DOHH2 (cell line): ENCODE measurements around the gene TMED4.

Source experiments
- EZH2phosphoT487 ChIP-seq: fragments of 200-600 bp; sonication (generic); IDR thresholded peaks from 2 replicates; pipeline ENCODE4 v1.6.1; 2017; ENCODE audit warnings: borderline replicate concordance, mild to moderate bottlenecking, antibody characterized with exemption, low read length, moderate library complexity, mixed read lengths
- TF ChIP-seq, protein P1 (sequence below): fragments of 200-600 bp; sonication (generic); IDR thresholded peaks from one replicate; pipeline ENCODE4 v1.5.1; 2014; ENCODE audit warnings: antibody characterized with exemption, mild to moderate bottlenecking, low read depth, low read length; ENCODE audit not compliant: poor library complexity, severe bottlenecking

DNA sequence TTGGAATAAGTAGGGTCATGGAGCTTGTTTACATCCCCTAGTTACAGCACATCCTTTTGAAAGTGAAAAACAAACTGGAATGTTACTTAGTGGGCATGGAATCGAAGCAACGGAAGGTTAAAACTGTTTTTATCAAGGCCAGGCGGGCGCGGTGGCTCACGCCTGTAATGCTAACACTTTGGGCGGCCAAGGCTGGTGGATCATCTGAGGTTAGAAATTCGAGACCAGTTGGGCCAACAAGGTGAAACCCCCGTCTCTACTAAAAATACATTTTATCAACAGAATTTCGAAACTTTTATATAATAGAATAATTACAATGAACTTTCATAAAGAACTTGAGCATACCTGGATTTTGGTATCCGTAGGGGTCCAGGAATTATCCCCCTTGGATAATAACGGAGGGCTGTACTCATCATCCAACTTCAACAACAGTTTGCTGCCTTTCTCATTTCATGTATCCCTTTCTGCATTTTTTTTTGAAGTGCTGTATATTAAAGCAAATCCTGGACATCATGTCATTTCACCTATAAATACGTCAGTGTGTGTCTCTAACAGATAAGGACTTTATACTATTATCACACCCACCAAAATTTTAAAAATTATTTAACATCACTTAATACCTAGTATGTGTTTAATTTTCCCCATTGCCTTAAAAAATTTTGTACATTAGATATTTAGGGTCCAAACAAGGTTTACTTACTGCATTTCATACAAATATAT lies 1.3 kb upstream of the TMED4 start:
- TF ChIP-seq, protein P1, sequence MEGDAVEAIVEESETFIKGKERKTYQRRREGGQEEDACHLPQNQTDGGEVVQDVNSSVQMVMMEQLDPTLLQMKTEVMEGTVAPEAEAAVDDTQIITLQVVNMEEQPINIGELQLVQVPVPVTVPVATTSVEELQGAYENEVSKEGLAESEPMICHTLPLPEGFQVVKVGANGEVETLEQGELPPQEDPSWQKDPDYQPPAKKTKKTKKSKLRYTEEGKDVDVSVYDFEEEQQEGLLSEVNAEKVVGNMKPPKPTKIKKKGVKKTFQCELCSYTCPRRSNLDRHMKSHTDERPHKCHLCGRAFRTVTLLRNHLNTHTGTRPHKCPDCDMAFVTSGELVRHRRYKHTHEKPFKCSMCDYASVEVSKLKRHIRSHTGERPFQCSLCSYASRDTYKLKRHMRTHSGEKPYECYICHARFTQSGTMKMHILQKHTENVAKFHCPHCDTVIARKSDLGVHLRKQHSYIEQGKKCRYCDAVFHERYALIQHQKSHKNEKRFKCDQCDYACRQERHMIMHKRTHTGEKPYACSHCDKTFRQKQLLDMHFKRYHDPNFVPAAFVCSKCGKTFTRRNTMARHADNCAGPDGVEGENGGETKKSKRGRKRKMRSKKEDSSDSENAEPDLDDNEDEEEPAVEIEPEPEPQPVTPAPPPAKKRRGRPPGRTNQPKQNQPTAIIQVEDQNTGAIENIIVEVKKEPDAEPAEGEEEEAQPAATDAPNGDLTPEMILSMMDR, result no peak
- no peak for TF ChIP-seq EZH2phosphoT487
